ENCODE measurements around the gene TECR. TPM values are rescaled to one million over a fixed set of nuclear protein-coding genes. Genes with fewer than 3 reads are reported as not detected.
A peak's percentile ranks its signal among the peaks of the same experiment; 100 is the strongest.

Gene TECR
- total RNA-seq, 4 donors from 2014 or later: 21.3 to 27.2 (median 24.3) TPM

- Histone ChIP-seq H3K4me1 (peaks cover 0 to 25% (median 5%) of the 10 kb centered on the region in 3 donors), H3K27ac (no peak overlapping the region), H3K27me3 (no peaks in the 10 kb centered on the region), H3K36me3 (peaks cover 0 to 33% of the 10 kb centered on the region in 2 donors), H3K4me3 (no peak overlapping the region), H3K9me3 (no peaks in the 10 kb centered on the region)
- TF ChIP-seq POLR2A (IDR thresholded peaks at IDR 0.05) (no peak), POLR2AphosphoS5 (IDR thresholded peaks at IDR 0.05) (no peak), EP300 (IDR thresholded peaks at IDR 0.05) (no peak)
- TF ChIP-seq, protein P1, sequence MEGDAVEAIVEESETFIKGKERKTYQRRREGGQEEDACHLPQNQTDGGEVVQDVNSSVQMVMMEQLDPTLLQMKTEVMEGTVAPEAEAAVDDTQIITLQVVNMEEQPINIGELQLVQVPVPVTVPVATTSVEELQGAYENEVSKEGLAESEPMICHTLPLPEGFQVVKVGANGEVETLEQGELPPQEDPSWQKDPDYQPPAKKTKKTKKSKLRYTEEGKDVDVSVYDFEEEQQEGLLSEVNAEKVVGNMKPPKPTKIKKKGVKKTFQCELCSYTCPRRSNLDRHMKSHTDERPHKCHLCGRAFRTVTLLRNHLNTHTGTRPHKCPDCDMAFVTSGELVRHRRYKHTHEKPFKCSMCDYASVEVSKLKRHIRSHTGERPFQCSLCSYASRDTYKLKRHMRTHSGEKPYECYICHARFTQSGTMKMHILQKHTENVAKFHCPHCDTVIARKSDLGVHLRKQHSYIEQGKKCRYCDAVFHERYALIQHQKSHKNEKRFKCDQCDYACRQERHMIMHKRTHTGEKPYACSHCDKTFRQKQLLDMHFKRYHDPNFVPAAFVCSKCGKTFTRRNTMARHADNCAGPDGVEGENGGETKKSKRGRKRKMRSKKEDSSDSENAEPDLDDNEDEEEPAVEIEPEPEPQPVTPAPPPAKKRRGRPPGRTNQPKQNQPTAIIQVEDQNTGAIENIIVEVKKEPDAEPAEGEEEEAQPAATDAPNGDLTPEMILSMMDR (IDR thresholded peaks at IDR 0.05): no peak
- no peak for ATAC-seq
- no CpG with 5 or more reads among the region's 9 CpGs for WGBS, 2 donors (ENCODE audit: low coverage in 1 of 2)
Measured at GRCh38 chr19:14553939-14554243, 24.5 kb downstream of the TECR start.

DNA sequence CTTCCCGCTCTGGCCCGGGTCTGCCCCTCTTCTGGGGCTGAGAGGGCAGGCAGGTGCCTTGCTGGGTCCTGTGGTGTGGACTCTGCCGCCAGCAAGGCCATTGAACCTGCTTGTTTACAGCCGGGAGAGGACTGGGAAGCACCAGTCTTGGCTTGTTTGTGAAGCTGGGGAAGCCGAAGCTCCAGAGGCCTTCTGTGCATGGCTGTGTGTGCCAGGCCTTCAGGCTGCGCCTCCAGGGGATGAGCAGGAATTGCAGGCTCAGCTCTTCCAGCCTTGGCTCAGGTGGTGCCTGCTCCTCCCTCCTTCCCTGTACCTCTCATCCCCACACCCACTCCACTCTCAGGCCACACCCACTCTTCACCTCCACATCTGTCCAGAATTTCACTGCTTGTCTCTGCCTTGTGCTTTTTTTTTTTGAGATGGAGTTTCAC lies 25.0 kb downstream of the TECR start:
- H3K4me3 ChIP-seq: no peak overlapping the region

GRCh38 chr19:14555918-14556661 lies 26.7 kb downstream of the TECR start:
- no peaks in the 10 kb centered on the region for H3K9me3 ChIP-seq
- 78 to 79% methylated on average over 5 to 6 of the region's 12 CpGs for WGBS, 2 donors (ENCODE audit: low coverage in 1 of 2)
- TF ChIP-seq EP300 (IDR thresholded peaks at IDR 0.05) (no peak), POLR2A (IDR thresholded peaks at IDR 0.05) (no peak), POLR2AphosphoS5 (IDR thresholded peaks at IDR 0.05) (no peak)
- TF ChIP-seq, protein P1 (IDR thresholded peaks at IDR 0.05): no peak
- H3K4me3 ChIP-seq: peak overlapping the region in 1 of 2 donors; percentile 28
- no peak for ATAC-seq
- peaks cover 0 to 33% (median 5%) of the 10 kb centered on the region in 3 donors for H3K4me1 ChIP-seq
- no peaks in the 10 kb centered on the region for H3K27me3 ChIP-seq
- H3K27ac ChIP-seq: no peak overlapping the region
- peaks cover 0 to 14% of the 10 kb centered on the region in 2 donors for H3K36me3 ChIP-seq

More for the DNA sequence above, 25.0 kb downstream of the TECR start:
- no peak overlapping the region for H3K27ac ChIP-seq
- ATAC-seq: no peak
- H3K9me3 ChIP-seq: no peaks in the 10 kb centered on the region
- TF ChIP-seq EP300 (IDR thresholded peaks at IDR 0.05) (no peak), POLR2A (IDR thresholded peaks at IDR 0.05) (no peak), POLR2AphosphoS5 (IDR thresholded peaks at IDR 0.05) (no peak)
- TF ChIP-seq, protein P1 (IDR thresholded peaks at IDR 0.05): no peak
- no peaks in the 10 kb centered on the region for H3K27me3 ChIP-seq
- peaks cover 0 to 25% (median 5%) of the 10 kb centered on the region in 3 donors for H3K4me1 ChIP-seq
- peaks cover 0 to 28% of the 10 kb centered on the region in 2 donors for H3K36me3 ChIP-seq
- 40 to 100% methylated on average over 1 to 2 of the region's 6 CpGs for WGBS, 2 donors (ENCODE audit: low coverage in 1 of 2)

DNA sequence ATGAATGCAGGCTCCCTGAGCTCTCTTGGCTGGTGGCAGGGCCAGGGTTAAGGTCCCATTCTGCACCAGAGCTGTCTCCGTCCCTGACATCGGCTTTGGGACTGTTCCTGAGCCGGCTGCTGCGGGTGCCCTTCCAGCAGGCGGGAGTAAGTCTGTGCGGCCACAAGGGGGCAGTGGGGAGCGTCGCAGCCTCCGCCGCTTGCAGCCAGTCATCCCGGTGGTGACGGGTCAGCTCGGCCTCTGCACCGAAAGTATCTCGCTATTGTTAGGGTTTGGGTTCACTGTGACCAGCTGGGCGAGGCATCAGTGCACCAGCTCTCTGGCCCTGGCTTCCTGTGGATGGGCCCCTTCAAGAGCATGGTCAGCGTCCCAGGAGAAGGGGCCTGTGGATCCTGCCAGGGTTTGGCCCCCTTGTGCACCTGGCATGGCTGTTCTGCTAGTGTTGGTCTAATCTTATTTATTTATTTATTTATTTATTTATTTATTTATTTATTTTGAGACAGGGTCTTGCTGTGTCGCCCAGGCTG lies 27.3 kb downstream of the TECR start:
- H3K27ac ChIP-seq: no peak overlapping the region
- no peaks in the 10 kb centered on the region for H3K27me3 ChIP-seq
- peaks cover 0 to 39% (median 5%) of the 10 kb centered on the region in 3 donors for H3K4me1 ChIP-seq
- TF ChIP-seq, protein P1 (IDR thresholded peaks at IDR 0.05): peak in 3 of 4 experiments; percentile 76 to 96 (median 78)
- TF ChIP-seq POLR2A (IDR thresholded peaks at IDR 0.05): no peak
- ATAC-seq: peak; percentile 63
- peak overlapping the region in 1 of 2 donors; percentile 28 for H3K4me3 ChIP-seq
- H3K9me3 ChIP-seq: no peaks in the 10 kb centered on the region
- peaks cover 0 to 14% of the 10 kb centered on the region in 2 donors for H3K36me3 ChIP-seq
- 67% methylated on average over 1 of the region's 18 CpGs; no CpG with 5 or more reads in 1 of the 2 donors for WGBS, 2 donors (ENCODE audit: low coverage in 1 of 2)
